ENCODE measurements around the gene PLCE1. TPM values are rescaled to one million over a fixed set of nuclear protein-coding genes. Genes with fewer than 3 reads are reported as not detected.

PLCE1 gene
- polyA plus RNA-seq, 1 donor (not counting 4 experiments of a cell fraction or from before 2014, with no cell fraction given): 0.01 TPM

DNA sequence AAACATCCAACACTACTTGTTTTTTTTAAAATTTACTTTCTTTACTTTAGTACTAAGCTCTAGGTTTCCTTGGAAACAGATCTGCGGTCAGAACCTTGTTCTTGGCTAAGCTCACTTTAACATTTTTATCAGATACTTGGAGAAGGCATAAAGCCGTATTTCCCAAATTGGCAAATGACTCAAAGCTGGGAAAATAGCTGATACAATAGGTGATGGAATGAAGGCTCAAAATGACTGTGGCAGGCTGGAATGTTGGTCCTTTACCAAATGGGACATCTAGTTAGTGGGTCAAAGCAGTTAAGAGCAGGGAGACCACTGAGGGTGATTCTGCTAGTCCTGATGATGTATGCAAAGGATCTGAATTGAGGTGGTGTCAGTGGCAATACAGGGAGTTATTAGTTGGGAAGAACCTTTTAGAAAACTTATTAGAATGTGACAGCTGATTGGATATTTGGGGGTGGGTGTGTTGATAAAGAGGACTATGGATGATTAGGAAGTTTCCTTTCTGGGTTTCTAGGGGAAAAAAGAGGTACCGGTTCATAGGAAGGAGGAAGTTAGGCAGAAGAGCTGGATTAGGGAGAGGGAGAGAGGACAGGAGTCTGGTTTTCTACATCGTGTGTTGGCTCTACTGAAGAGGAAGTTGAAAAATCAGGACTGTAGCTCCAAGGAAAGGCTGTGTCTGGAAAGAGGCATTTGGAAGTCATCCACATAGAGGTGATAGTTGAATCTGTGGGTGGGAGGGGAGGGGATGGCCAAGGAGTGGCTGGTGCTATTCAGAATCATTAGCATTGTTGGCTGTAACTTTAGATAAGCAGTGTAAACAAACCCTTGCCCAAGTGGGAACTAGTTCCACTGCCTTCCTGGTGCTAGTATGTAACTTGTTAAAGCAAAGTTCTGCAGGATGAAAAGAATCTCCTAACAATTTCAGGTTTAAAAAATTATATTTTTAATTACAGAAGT lies 13.1 kb downstream of the PLCE1 start:
- dilution Hi-C loops (cut with MboI; ENCODE audit: extremely low pct_ligation_motif_present, low sequenced_read_pairs): no loop called here
- no peak for FAIRE-seq

DNA sequence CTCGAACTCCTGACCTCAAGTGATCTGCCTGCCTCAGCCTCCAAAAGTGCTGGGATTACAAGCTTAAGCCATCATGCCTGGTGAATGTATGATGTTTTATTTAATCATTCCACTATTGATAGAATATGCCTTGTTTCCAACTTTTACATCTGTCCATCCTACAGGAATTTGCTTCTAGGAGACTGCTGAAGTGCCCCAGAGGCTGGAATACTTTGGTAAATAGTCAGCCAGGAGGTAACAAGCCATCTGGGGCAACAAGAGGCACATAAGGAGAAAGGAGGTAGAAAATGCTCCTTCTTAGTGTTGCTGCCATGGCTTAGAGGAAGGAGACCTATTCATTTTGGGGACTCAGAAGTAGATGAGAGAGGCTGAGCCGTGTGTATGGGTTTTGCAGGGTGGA lies 14.8 kb downstream of the PLCE1 start:
- FAIRE-seq: no peak
- Histone ChIP-seq H3K27ac (ENCODE audit: control insufficient read depth, insufficient read depth, low read length) (no peak overlapping the region), H3K4me3 (ENCODE audit: control insufficient read depth in 2 of 3, extremely low read depth in 1 of 3, insufficient read depth in 2 of 3, low read depth in 1 of 3, low read length in 3 of 3) (no peak overlapping the region), H3K9me1 (ENCODE audit: control insufficient read depth, extremely low read depth, insufficient read depth, low read length) (no peaks in the 10 kb centered on the region), H3K4me1 (ENCODE audit: control insufficient read depth, extremely low read depth, insufficient read depth, low read length) (no peaks in the 10 kb centered on the region), H3K27me3 (ENCODE audit: control insufficient read depth, extremely low read depth, insufficient read depth, low read length) (peaks cover 2% of the 10 kb centered on the region), H4K20me1 (ENCODE audit: control insufficient read depth, extremely low read depth, insufficient read depth, low read length) (no peaks in the 10 kb centered on the region), H3K36me3 (ENCODE audit: control insufficient read depth in 2 of 2, extremely low read depth in 1 of 2, insufficient read depth in 2 of 2, low read length in 2 of 2) (no peaks in the 10 kb centered on the region), H2AFZ (ENCODE audit: control insufficient read depth, low read length) (no peak overlapping the region), H3K79me2 (ENCODE audit: control insufficient read depth, insufficient read depth, low read length) (no peaks in the 10 kb centered on the region), H3K9ac (ENCODE audit: control insufficient read depth, extremely low read depth, insufficient read depth, low read length) (no peak overlapping the region), H3K9me3 (ENCODE audit: control insufficient read depth, low read depth, low read length) (no peaks in the 10 kb centered on the region), H3K4me2 (ENCODE audit: control insufficient read depth, extremely low read depth, insufficient read depth, low read depth, low read length) (no peak overlapping the region)
- DNase-seq (ENCODE audit: low read depth, low spot score): no peak
- no peak for TF ChIP-seq EZH2 (IDR thresholded peaks at IDR 0.05; ENCODE audit: low read length)
- TF ChIP-seq, protein P1, sequence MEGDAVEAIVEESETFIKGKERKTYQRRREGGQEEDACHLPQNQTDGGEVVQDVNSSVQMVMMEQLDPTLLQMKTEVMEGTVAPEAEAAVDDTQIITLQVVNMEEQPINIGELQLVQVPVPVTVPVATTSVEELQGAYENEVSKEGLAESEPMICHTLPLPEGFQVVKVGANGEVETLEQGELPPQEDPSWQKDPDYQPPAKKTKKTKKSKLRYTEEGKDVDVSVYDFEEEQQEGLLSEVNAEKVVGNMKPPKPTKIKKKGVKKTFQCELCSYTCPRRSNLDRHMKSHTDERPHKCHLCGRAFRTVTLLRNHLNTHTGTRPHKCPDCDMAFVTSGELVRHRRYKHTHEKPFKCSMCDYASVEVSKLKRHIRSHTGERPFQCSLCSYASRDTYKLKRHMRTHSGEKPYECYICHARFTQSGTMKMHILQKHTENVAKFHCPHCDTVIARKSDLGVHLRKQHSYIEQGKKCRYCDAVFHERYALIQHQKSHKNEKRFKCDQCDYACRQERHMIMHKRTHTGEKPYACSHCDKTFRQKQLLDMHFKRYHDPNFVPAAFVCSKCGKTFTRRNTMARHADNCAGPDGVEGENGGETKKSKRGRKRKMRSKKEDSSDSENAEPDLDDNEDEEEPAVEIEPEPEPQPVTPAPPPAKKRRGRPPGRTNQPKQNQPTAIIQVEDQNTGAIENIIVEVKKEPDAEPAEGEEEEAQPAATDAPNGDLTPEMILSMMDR (optimal IDR thresholded peaks at IDR 0.05 in 1 of 3, IDR thresholded peaks at IDR 0.05 in 1 of 3, conservative IDR thresholded peaks at IDR 0.05 in 1 of 3; ENCODE audit: extremely low read depth in 1 of 3, insufficient read depth in 2 of 3, low read length in 3 of 3): no peak
- dilution Hi-C loops (cut with MboI; ENCODE audit: extremely low pct_ligation_motif_present, low sequenced_read_pairs): no loop called here

More for the DNA sequence above, 13.1 kb downstream of the PLCE1 start:
- TF ChIP-seq, protein P1 (optimal IDR thresholded peaks at IDR 0.05 in 1 of 3, IDR thresholded peaks at IDR 0.05 in 1 of 3, conservative IDR thresholded peaks at IDR 0.05 in 1 of 3; ENCODE audit: extremely low read depth in 1 of 3, insufficient read depth in 2 of 3, low read length in 3 of 3): no peak
- TF ChIP-seq EZH2 (IDR thresholded peaks at IDR 0.05; ENCODE audit: low read length): no peak
- H3K9ac ChIP-seq (ENCODE audit: control insufficient read depth, extremely low read depth, insufficient read depth, low read length): no peak overlapping the region
- H3K4me3 ChIP-seq (ENCODE audit: control insufficient read depth in 2 of 3, extremely low read depth in 1 of 3, insufficient read depth in 2 of 3, low read depth in 1 of 3, low read length in 3 of 3): no peak overlapping the region
- no peaks in the 10 kb centered on the region for H3K36me3 ChIP-seq (ENCODE audit: control insufficient read depth in 2 of 2, extremely low read depth in 1 of 2, insufficient read depth in 2 of 2, low read length in 2 of 2)
- no peak overlapping the region for H3K4me2 ChIP-seq (ENCODE audit: control insufficient read depth, extremely low read depth, insufficient read depth, low read depth, low read length)
- H3K27me3 ChIP-seq (ENCODE audit: control insufficient read depth, extremely low read depth, insufficient read depth, low read length): peaks cover 2% of the 10 kb centered on the region
- no peaks in the 10 kb centered on the region for H4K20me1 ChIP-seq (ENCODE audit: control insufficient read depth, extremely low read depth, insufficient read depth, low read length)
- H3K9me1 ChIP-seq (ENCODE audit: control insufficient read depth, extremely low read depth, insufficient read depth, low read length): no peaks in the 10 kb centered on the region
- H3K4me1 ChIP-seq (ENCODE audit: control insufficient read depth, extremely low read depth, insufficient read depth, low read length): no peaks in the 10 kb centered on the region
- H3K9me3 ChIP-seq (ENCODE audit: control insufficient read depth, low read depth, low read length): no peaks in the 10 kb centered on the region
- no peak overlapping the region for H3K27ac ChIP-seq (ENCODE audit: control insufficient read depth, insufficient read depth, low read length)
- no peak overlapping the region for H2AFZ ChIP-seq (ENCODE audit: control insufficient read depth, low read length)
- H3K79me2 ChIP-seq (ENCODE audit: control insufficient read depth, insufficient read depth, low read length): no peaks in the 10 kb centered on the region
- no peak for DNase-seq (ENCODE audit: low read depth, low spot score)
